Breast epithelium (tissue), 4 donors: ENCODE results near the gene PDLIM4. TPM values are rescaled to one million over a fixed set of nuclear protein-coding genes. Genes with fewer than 3 reads are reported as not detected.

Experiments
- DNase-seq, 2 donors: peaks; one replicate each; pipeline ENCODE4 v3.0.0-alpha.2; 2019; ENCODE audit warnings: low spot score in 2 of 2
- H3K27ac ChIP-seq, 2 donors: fragments of 200-600 bp; sonication (generic) in 1 of 2; one replicate each; pipeline ENCODE4 v1.5.1; 2016 to 2019; ENCODE audit warnings: mild to moderate bottlenecking in 1 of 2
- H3K27me3 ChIP-seq, 2 donors: fragments of 200-600 bp; sonication (generic) in 1 of 2; one replicate each; pipeline versions ENCODE4 v1.5.1 to v1.6.0; 2017 to 2019; ENCODE audit warnings: control low read depth in 1 of 2, mild to moderate bottlenecking in 1 of 2
- H3K36me3 ChIP-seq: fragments of 200-600 bp; one replicate; pipeline ENCODE4 v1.5.1; 2019
- H3K4me1 ChIP-seq, 2 donors: fragments of 200-600 bp; sonication (generic); one replicate each; pipeline ENCODE4 v1.5.1; 2016 to 2019; ENCODE audit warnings: control low read depth in 1 of 2
- H3K4me3 ChIP-seq, 3 donors: fragments of 200-600 bp; sonication (generic); 1 replicate in 2 of 3; 2 replicates in 1 of 3; pipeline ENCODE4 v1.5.1; 2016 to 2019; ENCODE audit warnings: mild to moderate bottlenecking in 3 of 3, moderate library complexity in 2 of 3
- H3K9me3 ChIP-seq, 2 donors: fragments of 200-600 bp; sonication (generic) in 1 of 2; one replicate each; pipeline ENCODE4 v1.5.1; 2016 to 2019; ENCODE audit warnings: control low read depth in 1 of 2
- POLR2A ChIP-seq: fragments of 450-650 bp; IDR thresholded peaks from one replicate; pipeline ENCODE4 v1.6.1; 2016; ENCODE audit warnings: antibody characterized with exemption, mild to moderate bottlenecking, moderate library complexity
- POLR2AphosphoS5 ChIP-seq, 3 donors: sonication (generic); formaldehyde crosslinking; IDR thresholded peaks; one replicate each; pipeline ENCODE4 v1.6.1; 2017; ENCODE audit warnings: antibody characterized with exemption in 3 of 3
- intact Hi-C: fragments of 100-400 bp; cut with DNase I; formaldehyde crosslinking; loops from one replicate; pipeline ENCODE4 v1.15.1; 2023; ENCODE audit warnings: low total_unique reads
- total RNA-seq, 3 donors: library from RNA; depleted of rRNA; stranded (reverse); fragments of >200 nt; gene quantifications; one replicate each; pipeline ENCODE4 v1.1.0, GENCODE V29; 2016
- TF ChIP-seq, protein P1 (sequence below), 3 donors: fragments of 450-650 bp; IDR thresholded peaks; one replicate each; pipeline ENCODE4 v1.5.1; 2016 to 2017; ENCODE audit warnings: antibody characterized with exemption in 3 of 3, mild to moderate bottlenecking in 3 of 3, moderate library complexity in 3 of 3

The PDLIM4 gene
- total RNA-seq, 3 donors from 2014 or later, result 9.0 to 102 (median 71.4) TPM

DNA sequence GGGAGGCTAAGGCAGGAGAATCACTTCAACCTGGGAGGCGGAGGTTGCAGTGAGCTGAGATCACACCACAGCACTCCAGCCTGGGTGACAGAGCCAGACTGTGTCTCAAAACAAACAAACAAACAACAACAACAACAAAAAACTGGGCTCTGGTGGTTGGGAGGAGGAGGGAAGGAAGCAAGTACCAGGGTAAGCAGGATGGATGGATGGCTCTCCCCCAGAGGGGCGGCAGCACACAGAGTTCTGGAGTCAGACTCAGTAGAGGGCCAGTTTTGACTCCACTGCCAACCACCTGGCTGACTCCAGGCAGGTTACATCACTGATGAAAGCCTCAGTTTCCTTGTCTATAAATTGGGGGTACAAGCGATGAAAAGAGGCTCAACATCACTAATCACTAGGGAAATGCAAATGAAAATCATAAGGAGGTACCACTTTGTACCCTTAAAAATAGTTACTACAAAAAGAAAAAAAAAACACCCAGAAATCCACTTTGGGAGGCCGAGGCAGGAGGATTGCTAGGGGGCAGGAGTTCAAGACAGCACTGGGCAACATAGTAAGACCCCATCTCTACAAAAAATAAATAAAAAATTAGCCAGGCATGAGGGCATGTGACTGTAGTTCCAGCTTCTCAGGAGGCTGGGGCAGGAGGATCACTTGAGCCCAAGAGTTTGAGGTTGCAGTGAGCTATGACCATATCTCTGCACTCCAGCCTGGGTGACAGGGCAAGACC lies 39.9 kb downstream of the PDLIM4 start:
- Histone ChIP-seq H3K36me3 (no peaks in the 10 kb centered on the region), H3K27ac (no peak overlapping the region), H3K27me3 (no peaks in the 10 kb centered on the region), H3K9me3 (no peaks in the 10 kb centered on the region), H3K4me3 (no peak overlapping the region), H3K4me1 (peaks cover 0 to 6% of the 10 kb centered on the region in 2 donors)
- TF ChIP-seq POLR2AphosphoS5 (IDR thresholded peaks at IDR 0.05) (no peak), POLR2A (no peak)
- TF ChIP-seq, protein P1, sequence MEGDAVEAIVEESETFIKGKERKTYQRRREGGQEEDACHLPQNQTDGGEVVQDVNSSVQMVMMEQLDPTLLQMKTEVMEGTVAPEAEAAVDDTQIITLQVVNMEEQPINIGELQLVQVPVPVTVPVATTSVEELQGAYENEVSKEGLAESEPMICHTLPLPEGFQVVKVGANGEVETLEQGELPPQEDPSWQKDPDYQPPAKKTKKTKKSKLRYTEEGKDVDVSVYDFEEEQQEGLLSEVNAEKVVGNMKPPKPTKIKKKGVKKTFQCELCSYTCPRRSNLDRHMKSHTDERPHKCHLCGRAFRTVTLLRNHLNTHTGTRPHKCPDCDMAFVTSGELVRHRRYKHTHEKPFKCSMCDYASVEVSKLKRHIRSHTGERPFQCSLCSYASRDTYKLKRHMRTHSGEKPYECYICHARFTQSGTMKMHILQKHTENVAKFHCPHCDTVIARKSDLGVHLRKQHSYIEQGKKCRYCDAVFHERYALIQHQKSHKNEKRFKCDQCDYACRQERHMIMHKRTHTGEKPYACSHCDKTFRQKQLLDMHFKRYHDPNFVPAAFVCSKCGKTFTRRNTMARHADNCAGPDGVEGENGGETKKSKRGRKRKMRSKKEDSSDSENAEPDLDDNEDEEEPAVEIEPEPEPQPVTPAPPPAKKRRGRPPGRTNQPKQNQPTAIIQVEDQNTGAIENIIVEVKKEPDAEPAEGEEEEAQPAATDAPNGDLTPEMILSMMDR (IDR thresholded peaks at IDR 0.05), result no peak
- no peak for DNase-seq
- intact Hi-C loops, result no loop called here

DNA sequence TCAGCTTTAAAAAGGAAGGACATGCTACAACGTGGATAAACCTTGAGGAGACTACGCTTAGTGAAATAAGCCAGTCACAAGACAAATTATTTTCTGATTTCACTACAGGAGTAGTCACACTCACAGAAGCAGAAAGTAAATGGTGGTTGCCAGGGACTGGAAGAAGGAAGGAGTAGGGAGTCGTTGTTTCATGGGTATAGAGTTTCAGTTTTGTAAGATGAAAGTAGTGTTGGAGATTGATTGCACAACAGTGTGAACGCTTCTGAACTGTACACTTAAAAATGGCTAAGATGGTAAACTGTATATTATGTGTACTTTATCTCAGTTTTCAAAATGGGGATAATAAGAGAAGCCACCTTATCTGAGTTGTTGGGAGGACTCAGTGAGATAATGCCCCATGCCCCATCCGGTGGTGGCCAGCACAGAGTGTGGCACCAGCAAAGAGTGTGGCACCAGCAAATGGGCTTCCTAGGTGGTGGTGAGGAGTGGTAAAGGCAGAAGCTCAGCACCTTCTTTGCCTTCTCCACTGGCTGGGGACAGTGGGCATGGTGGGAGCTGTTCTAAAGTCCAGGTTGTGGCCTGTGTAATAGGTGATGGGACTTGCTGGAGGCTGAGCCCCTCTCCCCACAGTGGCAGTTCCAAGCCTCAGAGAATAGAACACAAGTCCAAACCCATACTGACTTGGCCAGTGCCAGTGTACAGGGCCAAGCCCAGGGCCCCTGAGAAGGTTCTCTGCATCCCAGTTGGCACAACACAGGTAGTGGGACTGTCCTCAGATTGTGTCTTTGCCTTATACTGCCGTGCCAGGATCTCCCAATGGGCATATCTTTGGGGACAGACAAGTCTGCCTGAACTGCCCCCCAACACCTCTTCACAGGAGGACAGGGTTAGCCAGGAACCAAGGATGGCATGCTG lies 41.1 kb downstream of the PDLIM4 start:
- Histone ChIP-seq H3K4me3 (no peak overlapping the region), H3K9me3 (no peaks in the 10 kb centered on the region), H3K27ac (peak overlapping the region in 1 of 2 donors; percentile 9), H3K27me3 (no peaks in the 10 kb centered on the region), H3K4me1 (peaks cover 0 to 6% of the 10 kb centered on the region in 2 donors), H3K36me3 (no peaks in the 10 kb centered on the region)
- TF ChIP-seq, protein P1 (IDR thresholded peaks at IDR 0.05), result no peak
- TF ChIP-seq POLR2AphosphoS5 (IDR thresholded peaks at IDR 0.05), result no peak
- TF ChIP-seq POLR2A, result no peak
- DNase-seq, result no peak
- intact Hi-C loops, result no loop called here

DNA sequence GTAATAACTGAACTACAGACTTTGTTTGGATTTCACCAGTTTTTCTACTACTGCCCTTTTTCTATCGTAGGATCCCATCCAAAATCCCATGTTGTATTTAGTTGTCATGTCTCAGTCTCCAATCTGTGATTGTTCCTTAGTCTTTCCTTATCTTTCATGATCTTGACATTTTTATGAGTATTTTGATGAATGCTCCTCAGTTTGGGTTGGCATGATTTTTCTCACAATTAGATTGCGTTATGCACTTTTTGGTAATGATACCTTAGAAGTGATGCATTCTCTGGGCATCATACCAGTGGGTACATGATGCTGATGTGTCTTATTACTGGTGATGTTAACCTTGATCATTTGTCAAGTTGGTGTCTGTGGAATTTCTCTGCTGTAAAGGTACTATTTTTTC lies 42.4 kb downstream of the PDLIM4 start:
- H3K36me3 ChIP-seq, result no peaks in the 10 kb centered on the region
- no peak for TF ChIP-seq POLR2A
- TF ChIP-seq POLR2AphosphoS5 (IDR thresholded peaks at IDR 0.05), result no peak
- TF ChIP-seq, protein P1 (IDR thresholded peaks at IDR 0.05), result no peak
- H3K9me3 ChIP-seq, result no peaks in the 10 kb centered on the region
- H3K4me1 ChIP-seq, result peaks cover 0 to 6% of the 10 kb centered on the region in 2 donors
- intact Hi-C loops, result no loop called here
- no peak for DNase-seq
- H3K27me3 ChIP-seq, result no peaks in the 10 kb centered on the region
- H3K4me3 ChIP-seq, result no peak overlapping the region
- no peak overlapping the region for H3K27ac ChIP-seq

DNA sequence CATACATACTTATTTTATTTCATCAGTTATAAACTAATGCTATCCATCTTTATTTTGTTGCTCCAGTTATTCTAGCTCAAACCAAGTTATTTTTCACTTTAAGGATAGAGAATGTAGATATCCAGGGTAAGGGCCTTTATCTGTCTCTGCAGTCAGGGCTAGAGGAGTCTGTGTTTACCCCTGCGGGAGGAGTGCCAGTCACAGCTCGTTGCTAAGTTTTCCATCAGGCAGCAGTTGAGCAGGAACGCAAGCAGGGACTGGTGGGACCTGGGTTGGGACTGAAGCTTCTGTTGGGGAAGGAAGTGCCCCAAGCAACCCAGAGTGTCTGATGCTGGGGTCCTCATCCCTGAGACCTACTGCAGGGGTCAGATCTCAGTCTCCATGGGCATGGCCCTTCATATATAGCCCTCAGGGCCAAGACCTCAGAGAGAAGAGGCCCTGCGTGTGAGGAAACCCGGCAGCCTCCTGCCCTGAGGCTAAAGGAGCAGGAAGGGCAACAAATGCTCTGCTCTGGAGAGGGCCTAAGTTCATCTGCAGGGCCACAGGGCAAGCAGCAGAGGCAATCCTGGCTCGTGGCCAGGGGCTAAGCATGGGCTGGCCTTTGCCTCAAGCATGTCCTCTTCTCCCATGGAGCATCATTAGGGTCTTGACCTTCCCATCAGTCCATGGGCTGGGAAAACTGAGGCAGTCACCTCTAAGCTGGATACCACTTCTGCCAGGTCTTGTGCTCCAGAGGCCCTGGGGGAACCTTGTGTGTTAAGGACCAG lies 43.3 kb downstream of the PDLIM4 start:
- H3K4me1 ChIP-seq, result peaks cover 0 to 6% of the 10 kb centered on the region in 2 donors
- intact Hi-C loops, result no loop called here
- peak overlapping the region; percentile 69 to 83 for H3K27ac ChIP-seq
- H3K27me3 ChIP-seq, result no peaks in the 10 kb centered on the region
- DNase-seq, result peak in 1 of 2 donors; percentile 67
- TF ChIP-seq, protein P1 (IDR thresholded peaks at IDR 0.05), result no peak
- TF ChIP-seq POLR2A, result no peak
- no peak for TF ChIP-seq POLR2AphosphoS5 (IDR thresholded peaks at IDR 0.05)
- H3K9me3 ChIP-seq, result no peaks in the 10 kb centered on the region
- no peaks in the 10 kb centered on the region for H3K36me3 ChIP-seq
- H3K4me3 ChIP-seq, result no peak overlapping the region
